Measurements from ENCODE around the gene UBE2O. TPM values are rescaled to one million over a fixed set of nuclear protein-coding genes. Genes with fewer than 3 reads are reported as not detected.
A peak's percentile ranks its signal among the peaks of the same experiment; 100 is the strongest.
"Not testable (repeated sequence)": the region's sequence is repeated elsewhere in the genome, so short reads cannot be mapped to it uniquely, and the experiment has no call there.

The UBE2O gene
- polyA plus RNA-seq, 2 donors: 8.1 to 9.2 TPM

DNA sequence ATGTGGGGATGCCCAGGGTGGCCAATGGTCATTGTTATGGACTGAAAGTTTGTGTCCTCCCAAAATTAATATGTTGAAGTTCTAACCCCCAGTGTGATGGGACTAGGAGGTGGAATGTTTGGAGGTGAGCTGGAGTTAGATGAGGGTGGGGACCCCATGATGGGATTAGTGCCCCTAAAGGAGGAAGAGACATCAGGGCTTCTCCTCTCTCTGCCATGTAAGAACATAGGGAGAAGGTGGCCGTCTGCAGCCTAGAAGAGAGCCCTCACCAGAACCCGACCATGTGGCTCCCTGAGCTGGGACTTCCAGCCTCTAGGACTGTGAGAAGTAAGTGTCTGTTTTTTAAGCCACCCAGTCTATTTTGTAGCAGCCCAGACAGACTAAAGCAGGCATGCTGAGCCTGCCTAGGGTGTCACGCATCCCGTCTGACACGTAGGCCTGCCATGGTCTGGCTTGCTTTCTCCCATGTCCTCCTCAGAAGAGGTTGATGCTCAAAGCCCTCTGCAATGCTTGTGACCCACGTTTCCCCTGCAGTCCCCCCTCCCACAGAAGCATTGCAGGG lies 95.3 kb downstream of the UBE2O start:
- Histone ChIP-seq H3K36me3 (ENCODE audit: control insufficient read depth in 2 of 2, insufficient read depth in 2 of 2, low read length in 1 of 2) (no peaks in the 10 kb centered on the region), H3K4me1 (ENCODE audit: control insufficient read depth in 2 of 2, insufficient read depth in 2 of 2, low read length in 1 of 2) (peaks cover 3 to 7% of the 10 kb centered on the region in 2 donors), H3K27ac (ENCODE audit: low read depth in 2 of 2, low read length in 1 of 2) (peak overlapping the region in 1 of 2 donors; percentile 44), H3K9me3 (ENCODE audit: control insufficient read depth in 2 of 2, insufficient read depth in 1 of 2, low read depth in 1 of 2, low read length in 1 of 2) (no peaks in the 10 kb centered on the region), H3K27me3 (ENCODE audit: control insufficient read depth in 1 of 2, insufficient read depth in 2 of 2, low read length in 2 of 2) (no peaks in the 10 kb centered on the region), H3K4me3 (ENCODE audit: low read depth in 1 of 2, low read length in 2 of 2) (no peak overlapping the region)
- WGBS, 2 donors: 85% methylated on average over 6 of the region's 6 CpGs

- Histone ChIP-seq H3K4me1 (ENCODE audit: control insufficient read depth in 2 of 2, insufficient read depth in 2 of 2, low read length in 1 of 2) (peaks cover 1 to 3% of the 10 kb centered on the region in 2 donors), H3K27me3 (ENCODE audit: control insufficient read depth in 1 of 2, insufficient read depth in 2 of 2, low read length in 2 of 2) (no peaks in the 10 kb centered on the region), H3K9me3 (ENCODE audit: control insufficient read depth in 2 of 2, insufficient read depth in 1 of 2, low read depth in 1 of 2, low read length in 1 of 2) (no peaks in the 10 kb centered on the region), H3K27ac (ENCODE audit: low read depth in 2 of 2, low read length in 1 of 2) (no peak overlapping the region), H3K36me3 (ENCODE audit: control insufficient read depth in 2 of 2, insufficient read depth in 2 of 2, low read length in 1 of 2) (no peaks in the 10 kb centered on the region), H3K4me3 (ENCODE audit: low read depth in 1 of 2, low read length in 2 of 2) (no peak overlapping the region)
- 63 to 66% methylated on average over 12 of the region's 12 CpGs for WGBS, 2 donors
These were observed 96.0 kb downstream of the UBE2O start for GRCh38 chr17:76356803-76357456.

GRCh38 chr17:76354747-76355310 lies 98.1 kb downstream of the UBE2O start:
- Histone ChIP-seq H3K36me3 (ENCODE audit: control insufficient read depth in 2 of 2, insufficient read depth in 2 of 2, low read length in 1 of 2) (no peaks in the 10 kb centered on the region), H3K27me3 (ENCODE audit: control insufficient read depth in 1 of 2, insufficient read depth in 2 of 2, low read length in 2 of 2) (no peaks in the 10 kb centered on the region), H3K4me3 (ENCODE audit: low read depth in 1 of 2, low read length in 2 of 2) (no peak overlapping the region), H3K9me3 (ENCODE audit: control insufficient read depth in 2 of 2, insufficient read depth in 1 of 2, low read depth in 1 of 2, low read length in 1 of 2) (no peaks in the 10 kb centered on the region), H3K4me1 (ENCODE audit: control insufficient read depth in 2 of 2, insufficient read depth in 2 of 2, low read length in 1 of 2) (peaks cover 0 to 3% of the 10 kb centered on the region in 2 donors), H3K27ac (ENCODE audit: low read depth in 2 of 2, low read length in 1 of 2) (no peak overlapping the region)
- WGBS, 2 donors: 60 to 69% methylated on average over 13 of the region's 13 CpGs

- peak overlapping the region; percentile 88 to 95 for H3K27ac ChIP-seq (ENCODE audit: low read depth in 2 of 2, low read length in 1 of 2)
- no peaks in the 10 kb centered on the region for H3K36me3 ChIP-seq (ENCODE audit: control insufficient read depth in 2 of 2, insufficient read depth in 2 of 2, low read length in 1 of 2)
- peaks cover 0 to 3% of the 10 kb centered on the region in 2 donors for H3K4me1 ChIP-seq (ENCODE audit: control insufficient read depth in 2 of 2, insufficient read depth in 2 of 2, low read length in 1 of 2)
- H3K9me3 ChIP-seq (ENCODE audit: control insufficient read depth in 2 of 2, insufficient read depth in 1 of 2, low read depth in 1 of 2, low read length in 1 of 2): no peaks in the 10 kb centered on the region
- WGBS, 2 donors: 2% methylated on average over 18 of the region's 18 CpGs
- H3K27me3 ChIP-seq (ENCODE audit: control insufficient read depth in 1 of 2, insufficient read depth in 2 of 2, low read length in 2 of 2): no peaks in the 10 kb centered on the region
- peak overlapping the region; percentile 82 to 91 for H3K4me3 ChIP-seq (ENCODE audit: low read depth in 1 of 2, low read length in 2 of 2)
These were observed 98.6 kb downstream of the UBE2O start for GRCh38 chr17:76354317-76354729.

- peaks cover 0 to 3% of the 10 kb centered on the region in 2 donors for H3K4me1 ChIP-seq (ENCODE audit: control insufficient read depth in 2 of 2, insufficient read depth in 2 of 2, low read length in 1 of 2)
- no peaks in the 10 kb centered on the region for H3K36me3 ChIP-seq (ENCODE audit: control insufficient read depth in 2 of 2, insufficient read depth in 2 of 2, low read length in 1 of 2)
- peak within 1 kb of the TSS; percentile 88 to 95 for H3K27ac ChIP-seq (ENCODE audit: low read depth in 2 of 2, low read length in 1 of 2)
- H3K27me3 ChIP-seq (ENCODE audit: control insufficient read depth in 1 of 2, insufficient read depth in 2 of 2, low read length in 2 of 2): no peaks in the 10 kb centered on the region
- 0 to 1% methylated on average over 73 to 75 of the region's 75 CpGs for WGBS, 2 donors
- no peaks in the 10 kb centered on the region for H3K9me3 ChIP-seq (ENCODE audit: control insufficient read depth in 2 of 2, insufficient read depth in 1 of 2, low read depth in 1 of 2, low read length in 1 of 2)
- peak within 1 kb of the TSS; percentile 82 to 91 for H3K4me3 ChIP-seq (ENCODE audit: low read depth in 1 of 2, low read length in 2 of 2)
These were observed 99.2 kb downstream of the UBE2O start, which contains the start of gene PRPSAP1 for GRCh38 chr17:76353599-76354316. Gene PRPSAP1, minus strand, starts transcription at chr17:76353916. Its CDS starts 213 bp downstream, at chr17:76353703.

DNA sequence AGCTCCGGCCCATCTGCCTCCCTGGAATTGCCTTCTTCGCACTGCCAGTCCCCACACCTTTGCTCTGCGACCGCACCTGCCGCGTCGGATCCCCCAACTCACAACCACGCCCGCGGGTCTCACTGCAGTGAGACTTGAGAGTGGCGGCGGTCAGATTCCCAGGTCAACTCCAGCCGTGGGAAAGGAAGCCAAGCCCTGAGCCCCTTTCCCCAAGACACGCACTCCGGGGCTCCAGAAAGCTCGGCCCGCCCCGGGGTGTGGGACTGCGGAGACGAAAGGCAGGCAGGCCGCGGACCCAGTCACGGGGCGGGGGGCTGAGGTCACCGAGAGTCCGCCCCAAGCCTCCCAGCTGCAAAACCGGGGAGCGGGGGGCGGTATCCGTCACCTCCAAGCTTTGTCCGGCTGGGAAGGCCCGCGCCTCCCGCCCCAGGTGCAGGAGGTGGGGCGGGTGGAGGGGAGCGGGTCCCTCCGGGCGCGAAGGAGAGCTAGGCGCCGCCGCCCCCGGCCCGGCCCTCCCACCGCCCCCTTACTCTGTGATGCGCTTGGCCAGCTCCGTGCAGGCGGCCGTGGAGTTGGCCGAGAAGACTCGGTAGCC lies 99.9 kb downstream of the UBE2O start:
- Histone ChIP-seq H3K4me3 (ENCODE audit: low read depth in 1 of 2, low read length in 2 of 2) (peak overlapping the region; percentile 82 to 91), H3K36me3 (ENCODE audit: control insufficient read depth in 2 of 2, insufficient read depth in 2 of 2, low read length in 1 of 2) (no peaks in the 10 kb centered on the region), H3K27me3 (ENCODE audit: control insufficient read depth in 1 of 2, insufficient read depth in 2 of 2, low read length in 2 of 2) (no peaks in the 10 kb centered on the region), H3K9me3 (ENCODE audit: control insufficient read depth in 2 of 2, insufficient read depth in 1 of 2, low read depth in 1 of 2, low read length in 1 of 2) (no peaks in the 10 kb centered on the region), H3K4me1 (ENCODE audit: control insufficient read depth in 2 of 2, insufficient read depth in 2 of 2, low read length in 1 of 2) (peaks cover 0 to 3% of the 10 kb centered on the region in 2 donors), H3K27ac (ENCODE audit: low read depth in 2 of 2, low read length in 1 of 2) (peak overlapping the region; percentile 88 to 95)
- 1% methylated on average over 33 to 51 of the region's 51 CpGs for WGBS, 2 donors

DNA sequence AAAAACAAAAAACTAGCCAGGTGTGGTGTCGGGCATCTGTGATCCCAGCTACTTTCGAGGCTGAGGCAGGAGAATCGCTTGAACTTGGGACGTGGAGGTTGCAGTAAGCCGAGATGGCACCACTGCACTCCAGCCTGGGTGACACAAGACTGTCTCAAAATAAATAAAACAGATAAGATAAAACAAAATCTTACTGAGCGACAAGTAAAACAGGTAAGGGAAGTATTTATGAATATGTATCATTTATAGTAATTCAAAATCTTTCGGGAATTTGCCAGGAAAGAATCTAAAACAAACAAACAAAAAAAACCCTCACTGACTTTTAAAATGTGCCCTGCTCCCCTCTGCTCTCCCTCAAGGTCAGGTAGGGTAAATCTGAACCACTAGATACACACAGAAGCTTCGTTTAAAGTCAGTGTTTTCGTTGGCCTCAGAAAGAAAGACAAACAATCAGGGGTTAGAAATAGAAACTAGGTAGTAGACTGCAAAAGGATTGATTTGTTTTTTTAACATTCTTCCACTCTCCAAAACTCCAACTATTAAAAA lies 101.4 kb downstream of the UBE2O start:
- 64 to 72% methylated on average over 9 of the region's 9 CpGs for WGBS, 2 donors
- Histone ChIP-seq H3K36me3 (ENCODE audit: control insufficient read depth in 2 of 2, insufficient read depth in 2 of 2, low read length in 1 of 2) (peaks cover 4% of the 10 kb centered on the region in 2 donors), H3K27me3 (ENCODE audit: control insufficient read depth in 1 of 2, insufficient read depth in 2 of 2, low read length in 2 of 2) (no peaks in the 10 kb centered on the region), H3K27ac (ENCODE audit: low read depth in 2 of 2, low read length in 1 of 2) (no peak overlapping the region), H3K9me3 (ENCODE audit: control insufficient read depth in 2 of 2, insufficient read depth in 1 of 2, low read depth in 1 of 2, low read length in 1 of 2) (no peaks in the 10 kb centered on the region), H3K4me3 (ENCODE audit: low read depth in 1 of 2, low read length in 2 of 2) (no peak overlapping the region), H3K4me1 (ENCODE audit: control insufficient read depth in 2 of 2, insufficient read depth in 2 of 2, low read length in 1 of 2) (peaks cover 0 to 3% of the 10 kb centered on the region in 2 donors)

DNA sequence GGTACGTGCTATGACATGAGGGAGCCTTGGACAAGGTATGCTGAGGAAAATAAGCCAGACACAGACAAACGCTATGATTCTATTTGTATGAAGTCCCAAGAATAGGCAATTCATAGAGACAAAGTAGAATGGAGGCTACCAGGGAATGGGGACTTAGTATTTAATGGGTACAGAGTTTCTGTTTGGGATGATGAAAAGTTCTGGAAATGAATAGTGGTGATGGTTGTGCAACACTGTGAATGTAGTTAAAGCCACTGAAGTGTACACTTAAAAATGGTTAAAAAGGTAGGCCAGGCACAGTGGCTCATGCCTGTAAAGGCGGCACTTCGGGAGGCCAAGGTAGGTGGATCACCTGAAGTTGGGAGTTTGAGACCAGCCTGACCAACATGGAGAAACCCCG lies 102.5 kb downstream of the UBE2O start:
- Histone ChIP-seq H3K27me3 (ENCODE audit: control insufficient read depth in 1 of 2, insufficient read depth in 2 of 2, low read length in 2 of 2) (no peaks in the 10 kb centered on the region), H3K36me3 (ENCODE audit: control insufficient read depth in 2 of 2, insufficient read depth in 2 of 2, low read length in 1 of 2) (peaks cover 4 to 8% of the 10 kb centered on the region in 2 donors), H3K27ac (ENCODE audit: low read depth in 2 of 2, low read length in 1 of 2) (no peak overlapping the region), H3K4me3 (ENCODE audit: low read depth in 1 of 2, low read length in 2 of 2) (no peak overlapping the region), H3K4me1 (ENCODE audit: control insufficient read depth in 2 of 2, insufficient read depth in 2 of 2, low read length in 1 of 2) (peaks cover 0 to 3% of the 10 kb centered on the region in 2 donors), H3K9me3 (ENCODE audit: control insufficient read depth in 2 of 2, insufficient read depth in 1 of 2, low read depth in 1 of 2, low read length in 1 of 2) (no peaks in the 10 kb centered on the region)
- WGBS, 2 donors: 95% methylated on average over 5 of the region's 5 CpGs

- H3K4me3 ChIP-seq (ENCODE audit: low read depth in 1 of 2, low read length in 2 of 2); H3K27ac ChIP-seq (ENCODE audit: low read depth in 2 of 2, low read length in 1 of 2); H3K9me3 ChIP-seq (ENCODE audit: control insufficient read depth in 2 of 2, insufficient read depth in 1 of 2, low read depth in 1 of 2, low read length in 1 of 2); H3K4me1 ChIP-seq (ENCODE audit: control insufficient read depth in 2 of 2, insufficient read depth in 2 of 2, low read length in 1 of 2); H3K27me3 ChIP-seq (ENCODE audit: control insufficient read depth in 1 of 2, insufficient read depth in 2 of 2, low read length in 2 of 2): not testable (repeated sequence)
- H3K36me3 ChIP-seq (ENCODE audit: control insufficient read depth in 2 of 2, insufficient read depth in 2 of 2, low read length in 1 of 2): peaks cover 4 to 16% of the 10 kb centered on the region in 2 donors
- WGBS, 2 donors: 95 to 96% methylated on average over 11 of the region's 11 CpGs
These were observed 106.0 kb downstream of the UBE2O start for GRCh38 chr17:76346936-76347335.

Measured in esophagus (tissue), 2 donors.